ENCODE results near the gene FAM219A. TPM values are rescaled to one million over a fixed set of nuclear protein-coding genes. Genes with fewer than 3 reads are reported as not detected.
"Not testable (repeated sequence)": the region's sequence is repeated elsewhere in the genome, so short reads cannot be mapped to it uniquely, and the experiment has no call there.

The FAM219A gene
- total and polyA plus RNA-seq, 5 experiments from 2014 or later, result 0.59 to 18.5 (median 1.1) TPM

- Mint-ChIP-seq H3K9me3 (no peaks in the 10 kb centered on the region), H3K27ac (no peak overlapping the region), H3K4me3 (no peak overlapping the region), H3K4me1 (peaks cover 0 to 5% (median under 1%) of the 10 kb centered on the region in 4 donors), H3K27me3 (no peaks in the 10 kb centered on the region), H3K36me3 (peaks cover 0 to 7% (median 5%) of the 10 kb centered on the region in 3 donors)
- DNase-seq, result no peak
- POLR2A ChIA-PET, result interaction anchor here (0.6 kb wide), 1 partner anchor 49 kb away, joined by 3 read pairs; no protein-coding TSS in a partner anchor
- no peak for ATAC-seq
These were observed 88.7 kb downstream of the FAM219A start for GRCh38 chr9:34369636-34370035.

- H3K36me3 Mint-ChIP-seq, H3K9me3 Mint-ChIP-seq, H3K27ac Mint-ChIP-seq, H3K27me3 Mint-ChIP-seq, POLR2A ChIA-PET, H3K4me3 Mint-ChIP-seq, DNase-seq, ATAC-seq: not testable (repeated sequence)
- H3K4me1 Mint-ChIP-seq, result peaks cover 6 to 12% (median 9%) of the 10 kb centered on the region in 4 donors
These were observed 89.6 kb downstream of the FAM219A start for GRCh38 chr9:34368796-34369195.

- H3K36me3 Mint-ChIP-seq, DNase-seq, ATAC-seq, H3K27ac Mint-ChIP-seq, H3K27me3 Mint-ChIP-seq, POLR2A ChIA-PET, H3K4me3 Mint-ChIP-seq, H3K9me3 Mint-ChIP-seq: not testable (repeated sequence)
- peaks cover 11 to 16% (median 16%) of the 10 kb centered on the region in 4 donors for H3K4me1 Mint-ChIP-seq
These were observed 90.5 kb downstream of the FAM219A start for GRCh38 chr9:34367751-34368410.

- POLR2A ChIA-PET, result interaction anchor here (1.3 kb wide), 1 partner anchor 11 kb away, joined by 3 read pairs; the partner anchor contains the start of gene MYORG
- Mint-ChIP-seq H3K27ac (peak overlapping the region in 1 of 10 donors; percentile 11), H3K27me3 (no peaks in the 10 kb centered on the region), H3K9me3 (no peaks in the 10 kb centered on the region), H3K4me3 (no peak overlapping the region), H3K36me3 (peaks cover 0 to 7% (median 5%) of the 10 kb centered on the region in 3 donors), H3K4me1 (peaks cover 11 to 19% (median 16%) of the 10 kb centered on the region in 4 donors)
- ATAC-seq (no peak), DNase-seq (no peak)
These were observed 92.0 kb downstream of the FAM219A start for GRCh38 chr9:34366365-34366764.

GRCh38 chr9:34365282-34365681 lies 93.1 kb downstream of the FAM219A start:
- peak overlapping the region in 1 of 10 donors; percentile 8 for H3K4me3 Mint-ChIP-seq
- no peak for DNase-seq
- no peak overlapping the region for H3K27ac Mint-ChIP-seq
- no peaks in the 10 kb centered on the region for H3K9me3 Mint-ChIP-seq
- POLR2A ChIA-PET, result no interaction called here
- peaks cover 11 to 18% (median 16%) of the 10 kb centered on the region in 4 donors for H3K4me1 Mint-ChIP-seq
- no peaks in the 10 kb centered on the region for H3K27me3 Mint-ChIP-seq
- no peak for ATAC-seq
- peaks cover 0 to 7% (median 5%) of the 10 kb centered on the region in 3 donors for H3K36me3 Mint-ChIP-seq

- no peaks in the 10 kb centered on the region for H3K27me3 Mint-ChIP-seq
- H3K36me3 Mint-ChIP-seq, result peaks cover 0 to 6% (median 3%) of the 10 kb centered on the region in 3 donors
- peak overlapping the region in 9 of 10 donors; percentile 44 to 74 (median 59) for H3K27ac Mint-ChIP-seq
- H3K4me3 Mint-ChIP-seq, result peak overlapping the region in 7 of 10 donors; percentile 12 to 69 (median 33)
- POLR2A ChIA-PET, result interaction anchor here (0.5 kb wide), 1 partner anchor 84 kb away, joined by 3 read pairs; no protein-coding TSS in a partner anchor
- DNase-seq (peak in 4 of 10 donors; percentile 5 to 59 (median 40)), ATAC-seq (peak; percentile 57 to 73)
- no peaks in the 10 kb centered on the region for H3K9me3 Mint-ChIP-seq
- peaks cover 11 to 16% (median 15%) of the 10 kb centered on the region in 4 donors for H3K4me1 Mint-ChIP-seq
These were observed 94.6 kb downstream of the FAM219A start for GRCh38 chr9:34363619-34364351.

GRCh38 chr9:34362614-34363214 lies 95.7 kb downstream of the FAM219A start:
- Mint-ChIP-seq H3K27me3 (no peaks in the 10 kb centered on the region), H3K36me3 (peaks cover 3 to 6% (median 6%) of the 10 kb centered on the region in 3 donors), H3K4me1 (peaks cover 11 to 16% (median 15%) of the 10 kb centered on the region in 4 donors), H3K9me3 (peaks cover 0 to 5% (median 4%) of the 10 kb centered on the region in 9 donors), H3K4me3 (no peak overlapping the region), H3K27ac (peak overlapping the region in 5 of 10 donors; percentile 31 to 72 (median 58))
- ATAC-seq (no peak), DNase-seq (no peak)
- POLR2A ChIA-PET, result no interaction called here

GRCh38 chr9:34352957-34353356 lies 105.4 kb downstream of the FAM219A start:
- H3K4me1 Mint-ChIP-seq, H3K27ac Mint-ChIP-seq, ATAC-seq, H3K27me3 Mint-ChIP-seq, H3K4me3 Mint-ChIP-seq, DNase-seq, POLR2A ChIA-PET: not testable (repeated sequence)
- Mint-ChIP-seq H3K36me3 (peaks cover 19 to 27% (median 24%) of the 10 kb centered on the region in 3 donors), H3K9me3 (peaks cover 0 to 31% (median 12%) of the 10 kb centered on the region in 9 donors)

- not testable (repeated sequence) for ATAC-seq, DNase-seq, H3K27me3 Mint-ChIP-seq, H3K27ac Mint-ChIP-seq, H3K4me3 Mint-ChIP-seq, H3K4me1 Mint-ChIP-seq
- Mint-ChIP-seq H3K9me3 (peaks cover 0 to 23% (median 8%) of the 10 kb centered on the region in 9 donors), H3K36me3 (peaks cover 16 to 25% (median 20%) of the 10 kb centered on the region in 3 donors)
- POLR2A ChIA-PET, result interaction anchor here (0.7 kb wide), 1 partner anchor 279 kb away, joined by 3 read pairs; no protein-coding TSS in a partner anchor
These were observed 106.2 kb downstream of the FAM219A start for GRCh38 chr9:34352122-34352652.

- H3K4me3 Mint-ChIP-seq, result no peak overlapping the region
- no peaks in the 10 kb centered on the region for H3K27me3 Mint-ChIP-seq
- POLR2A ChIA-PET, result no interaction called here
- no peaks in the 10 kb centered on the region for H3K9me3 Mint-ChIP-seq
- H3K27ac Mint-ChIP-seq, result peak overlapping the region in 2 of 10 donors; percentile 6 to 54
- H3K4me1 Mint-ChIP-seq, result no peaks in the 10 kb centered on the region
- no peak for DNase-seq
- no peak for ATAC-seq
- H3K36me3 Mint-ChIP-seq, result peaks cover 4 to 26% (median 6%) of the 10 kb centered on the region in 3 donors
These were observed 109.0 kb downstream of the FAM219A start for GRCh38 chr9:34349324-34349723.

All from naive thymus-derived CD8-positive, alpha-beta T cell (primary cell).